GM12873 (cell line): ENCODE results near the gene CES3.

ENCODE experiments used
- CTCF ChIP-seq: IDR thresholded peaks from 2 replicates; pipeline ENCODE4 v1.5.1; 2012; ENCODE audit warnings: low read depth, mild to moderate bottlenecking, moderate library complexity, low read length, control low read depth; ENCODE audit not compliant: insufficient read depth; ENCODE audit errors: missing control alignments

Gene CES3

GRCh38 chr16:67013823-67014633, 53.0 kb downstream of the CES3 start:
- peak; percentile 37 for TF ChIP-seq CTCF

GRCh38 chr16:67014634-67015312, 53.7 kb downstream of the CES3 start:
- TF ChIP-seq CTCF, result no peak

- no peak for TF ChIP-seq CTCF
Measured at GRCh38 chr16:67015313-67015731, 54.3 kb downstream of the CES3 start.

GRCh38 chr16:67016143-67016542, 55.1 kb downstream of the CES3 start:
- no peak for TF ChIP-seq CTCF

GRCh38 chr16:67016681-67017420, 55.8 kb downstream of the CES3 start:
- no peak for TF ChIP-seq CTCF

GRCh38 chr16:67017421-67017750, 56.3 kb downstream of the CES3 start:
- TF ChIP-seq CTCF, result no peak
